Measurements from ENCODE around the gene ZSCAN9.

Gene ZSCAN9

GRCh38 chr6:28254121-28254519 lies 29.0 kb downstream of the ZSCAN9 start:
- DNase-seq: no peak
- Histone ChIP-seq H3K36me3 (replicated peaks) (no peaks in the 10 kb centered on the region), H3K27me3 (replicated peaks) (no peaks in the 10 kb centered on the region), H3K27ac (no peak overlapping the region), H3K4me3 (ENCODE audit: low read depth, low read length) (no peak overlapping the region)
- in situ Hi-C loops (cut with HindIII; ENCODE audit: low pct_ligation_motif_present, low sequenced_read_pairs): no loop called here
- TF ChIP-seq CTCF (IDR thresholded peaks at IDR 0.05; ENCODE audit: low read depth, low read length, missing control alignments): no peak

- Histone ChIP-seq H3K27ac (no peak overlapping the region), H3K4me3 (ENCODE audit: low read depth, low read length) (no peak overlapping the region), H3K36me3 (replicated peaks) (no peaks in the 10 kb centered on the region), H3K27me3 (replicated peaks) (no peaks in the 10 kb centered on the region)
- in situ Hi-C loops (cut with HindIII; ENCODE audit: low pct_ligation_motif_present, low sequenced_read_pairs): no loop called here
- no peak for TF ChIP-seq CTCF (IDR thresholded peaks at IDR 0.05; ENCODE audit: low read depth, low read length, missing control alignments)
- DNase-seq: no peak
Measured at GRCh38 chr6:28257042-28257441, 32.0 kb downstream of the ZSCAN9 start.

GRCh38 chr6:28258877-28259777 lies 34.1 kb downstream of the ZSCAN9 start, which contains the start of gene NKAPL:
NKAPL (plus strand) TSS chr6:28259297; CDS start chr6:28259372, 75 bp downstream.
- Histone ChIP-seq H3K27ac (no peak within 1 kb of the TSS), H3K27me3 (replicated peaks) (no peaks in the 10 kb centered on the region), H3K4me3 (ENCODE audit: low read depth, low read length) (peak within 1 kb of the TSS; percentile 50), H3K36me3 (replicated peaks) (no peaks in the 10 kb centered on the region)
- TF ChIP-seq CTCF (IDR thresholded peaks at IDR 0.05; ENCODE audit: low read depth, low read length, missing control alignments): no peak
- peak; percentile 66 for DNase-seq
- in situ Hi-C loops (cut with HindIII; ENCODE audit: low pct_ligation_motif_present, low sequenced_read_pairs): no loop called here

- no peak for DNase-seq
- H3K36me3 ChIP-seq (replicated peaks): no peaks in the 10 kb centered on the region
- H3K27ac ChIP-seq: no peak overlapping the region
- no peak for TF ChIP-seq CTCF (IDR thresholded peaks at IDR 0.05; ENCODE audit: low read depth, low read length, missing control alignments)
- in situ Hi-C loops (cut with HindIII; ENCODE audit: low pct_ligation_motif_present, low sequenced_read_pairs): no loop called here
- no peak overlapping the region for H3K4me3 ChIP-seq (ENCODE audit: low read depth, low read length)
- H3K27me3 ChIP-seq (replicated peaks): no peaks in the 10 kb centered on the region
Measured at GRCh38 chr6:28263922-28264321, 38.8 kb downstream of the ZSCAN9 start.

GRCh38 chr6:28264834-28265401 lies 39.8 kb downstream of the ZSCAN9 start:
- no peaks in the 10 kb centered on the region for H3K27me3 ChIP-seq (replicated peaks)
- no peak overlapping the region for H3K27ac ChIP-seq
- no peak overlapping the region for H3K4me3 ChIP-seq (ENCODE audit: low read depth, low read length)
- in situ Hi-C loops (cut with HindIII; ENCODE audit: low pct_ligation_motif_present, low sequenced_read_pairs): no loop called here
- no peaks in the 10 kb centered on the region for H3K36me3 ChIP-seq (replicated peaks)
- TF ChIP-seq CTCF (IDR thresholded peaks at IDR 0.05; ENCODE audit: low read depth, low read length, missing control alignments): no peak
- no peak for DNase-seq
